ENCODE measurements around the gene FBXL17.

FBXL17 gene

GRCh38 chr5:108361239-108361638, 20.7 kb downstream of the FBXL17 start:
- no peak for DNase-seq (ENCODE audit: low read depth in 2 of 2)
- no peak for TF ChIP-seq CTCF (IDR thresholded peaks at IDR 0.05; ENCODE audit: low read depth, low read length)
- no peak overlapping the region for H3K4me3 ChIP-seq (replicated peaks in 1 of 2; ENCODE audit: low read depth in 2 of 2, low read length in 2 of 2)

GRCh38 chr5:108360280-108360679, 21.6 kb downstream of the FBXL17 start:
- DNase-seq (ENCODE audit: low read depth in 2 of 2), result no peak
- no peak for TF ChIP-seq CTCF (IDR thresholded peaks at IDR 0.05; ENCODE audit: low read depth, low read length)
- H3K4me3 ChIP-seq (replicated peaks in 1 of 2; ENCODE audit: low read depth in 2 of 2, low read length in 2 of 2), result no peak overlapping the region

- no peak for TF ChIP-seq CTCF (IDR thresholded peaks at IDR 0.05; ENCODE audit: low read depth, low read length)
- DNase-seq (ENCODE audit: low read depth in 2 of 2), result no peak
- no peak overlapping the region for H3K4me3 ChIP-seq (replicated peaks in 1 of 2; ENCODE audit: low read depth in 2 of 2, low read length in 2 of 2)
Measured at GRCh38 chr5:108356286-108356685, 25.6 kb downstream of the FBXL17 start.

GRCh38 chr5:108353087-108353486, 28.8 kb downstream of the FBXL17 start:
- TF ChIP-seq CTCF (IDR thresholded peaks at IDR 0.05; ENCODE audit: low read depth, low read length), result no peak
- H3K4me3 ChIP-seq (replicated peaks in 1 of 2; ENCODE audit: low read depth in 2 of 2, low read length in 2 of 2), result no peak overlapping the region
- DNase-seq (ENCODE audit: low read depth in 2 of 2), result no peak

- DNase-seq (ENCODE audit: low read depth in 2 of 2), result peak; percentile 74 to 75
- TF ChIP-seq CTCF (IDR thresholded peaks at IDR 0.05; ENCODE audit: low read depth, low read length), result peak; percentile 17
Measured at GRCh38 chr5:108345541-108346171, 36.2 kb downstream of the FBXL17 start.

GRCh38 chr5:108344103-108344822, 37.6 kb downstream of the FBXL17 start:
- TF ChIP-seq CTCF (IDR thresholded peaks at IDR 0.05; ENCODE audit: low read depth, low read length), result no peak
- no peak for DNase-seq (ENCODE audit: low read depth in 2 of 2)
- H3K4me3 ChIP-seq (replicated peaks in 1 of 2; ENCODE audit: low read depth in 2 of 2, low read length in 2 of 2), result no peak overlapping the region

More at GRCh38 chr5:108345541-108346171, 36.2 kb downstream of the FBXL17 start:
- H3K4me3 ChIP-seq (replicated peaks in 1 of 2; ENCODE audit: low read depth in 2 of 2, low read length in 2 of 2), result no peak overlapping the region

All from cardiac fibroblast (primary cell).